ENCODE data around the gene ESYT3.

ESYT3 gene

GRCh38 chr3:138433892-138434275, 532 bp upstream of the ESYT3 start:
- H3K27ac ChIP-seq: no peak overlapping the region
- CTCF ChIA-PET: interaction anchor here (1.3 kb wide), 1 partner anchor 16 kb away, joined by 5 read pairs; no protein-coding TSS in a partner anchor
- POLR2A ChIA-PET (ENCODE audit: low non-redundant PET): no interaction called here

GRCh38 chr3:138434875-138435772, 708 bp downstream of the ESYT3 start:
- ChIA-PET CTCF (interaction anchor here (0.5 to 0.7 kb wide), 3 partner anchors 16 to 255 kb away, joined by 3 to 4 read pairs (median 3); no protein-coding TSS in a partner anchor), POLR2A (ENCODE audit: low non-redundant PET) (no interaction called here)
- no peak for DNase-seq (ENCODE audit: low spot score)
- no peak overlapping the region for H3K27ac ChIP-seq
- no peak for TF ChIP-seq CTCF (conservative IDR thresholded peaks at IDR 0.05; ENCODE audit: low read depth)

More at GRCh38 chr3:138433892-138434275, 532 bp upstream of the ESYT3 start:
- no peak for DNase-seq (ENCODE audit: low spot score)
- TF ChIP-seq CTCF (conservative IDR thresholded peaks at IDR 0.05; ENCODE audit: low read depth): no peak

GRCh38 chr3:138435840-138436239, 1.4 kb downstream of the ESYT3 start:
- POLR2A ChIA-PET (ENCODE audit: low non-redundant PET): no interaction called here
- no peak for TF ChIP-seq CTCF (conservative IDR thresholded peaks at IDR 0.05; ENCODE audit: low read depth)
- DNase-seq (ENCODE audit: low spot score): no peak
- CTCF ChIA-PET: no interaction called here
- no peak overlapping the region for H3K27ac ChIP-seq

GRCh38 chr3:138437281-138437680, 2.9 kb downstream of the ESYT3 start:
- ChIA-PET CTCF (no interaction called here), POLR2A (ENCODE audit: low non-redundant PET) (no interaction called here)
- TF ChIP-seq CTCF (conservative IDR thresholded peaks at IDR 0.05; ENCODE audit: low read depth): no peak
- H3K27ac ChIP-seq: no peak overlapping the region
- DNase-seq (ENCODE audit: low spot score): no peak

GRCh38 chr3:138438896-138439295, 4.5 kb downstream of the ESYT3 start:
- ChIA-PET POLR2A (ENCODE audit: low non-redundant PET) (no interaction called here), CTCF (no interaction called here)
- DNase-seq (ENCODE audit: low spot score): no peak
- no peak overlapping the region for H3K27ac ChIP-seq
- no peak for TF ChIP-seq CTCF (conservative IDR thresholded peaks at IDR 0.05; ENCODE audit: low read depth)

GRCh38 chr3:138439646-138440045, 5.2 kb downstream of the ESYT3 start:
- ChIA-PET CTCF (no interaction called here), POLR2A (ENCODE audit: low non-redundant PET) (no interaction called here)
- no peak for TF ChIP-seq CTCF (conservative IDR thresholded peaks at IDR 0.05; ENCODE audit: low read depth)
- H3K27ac ChIP-seq: no peak overlapping the region
- no peak for DNase-seq (ENCODE audit: low spot score)
